NOMO-1 treated with dmso at 0.1 percent for 144 hours (cell line): ENCODE data around the gene EML3.
"Not testable (repeated sequence)": the region's sequence is repeated elsewhere in the genome, so short reads cannot be mapped to it uniquely, and the experiment has no call there.

ENCODE experiments used
- DNase-seq: peaks from one replicate; lab custom pipeline; 2025; ENCODE audit not compliant: unreplicated experiment; lab: John Stamatoyannopoulos, UW

The EML3 gene, protein sequence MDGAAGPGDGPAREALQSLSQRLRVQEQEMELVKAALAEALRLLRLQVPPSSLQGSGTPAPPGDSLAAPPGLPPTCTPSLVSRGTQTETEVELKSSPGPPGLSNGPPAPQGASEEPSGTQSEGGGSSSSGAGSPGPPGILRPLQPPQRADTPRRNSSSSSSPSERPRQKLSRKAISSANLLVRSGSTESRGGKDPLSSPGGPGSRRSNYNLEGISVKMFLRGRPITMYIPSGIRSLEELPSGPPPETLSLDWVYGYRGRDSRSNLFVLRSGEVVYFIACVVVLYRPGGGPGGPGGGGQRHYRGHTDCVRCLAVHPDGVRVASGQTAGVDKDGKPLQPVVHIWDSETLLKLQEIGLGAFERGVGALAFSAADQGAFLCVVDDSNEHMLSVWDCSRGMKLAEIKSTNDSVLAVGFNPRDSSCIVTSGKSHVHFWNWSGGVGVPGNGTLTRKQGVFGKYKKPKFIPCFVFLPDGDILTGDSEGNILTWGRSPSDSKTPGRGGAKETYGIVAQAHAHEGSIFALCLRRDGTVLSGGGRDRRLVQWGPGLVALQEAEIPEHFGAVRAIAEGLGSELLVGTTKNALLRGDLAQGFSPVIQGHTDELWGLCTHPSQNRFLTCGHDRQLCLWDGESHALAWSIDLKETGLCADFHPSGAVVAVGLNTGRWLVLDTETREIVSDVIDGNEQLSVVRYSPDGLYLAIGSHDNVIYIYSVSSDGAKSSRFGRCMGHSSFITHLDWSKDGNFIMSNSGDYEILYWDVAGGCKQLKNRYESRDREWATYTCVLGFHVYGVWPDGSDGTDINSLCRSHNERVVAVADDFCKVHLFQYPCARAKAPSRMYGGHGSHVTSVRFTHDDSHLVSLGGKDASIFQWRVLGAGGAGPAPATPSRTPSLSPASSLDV

GRCh38 chr11:62612366-62613290 is at the start of gene EML3, which contains the start of gene ROM1:
Gene EML3 (minus strand): TSS chr11:62612775. CDS start chr11:62612457, 318 bp downstream.
Gene ROM1 (plus strand): TSS chr11:62613257. CDS start chr11:62613282, 25 bp downstream.
- DNase-seq, result peak; percentile 49

DNA sequence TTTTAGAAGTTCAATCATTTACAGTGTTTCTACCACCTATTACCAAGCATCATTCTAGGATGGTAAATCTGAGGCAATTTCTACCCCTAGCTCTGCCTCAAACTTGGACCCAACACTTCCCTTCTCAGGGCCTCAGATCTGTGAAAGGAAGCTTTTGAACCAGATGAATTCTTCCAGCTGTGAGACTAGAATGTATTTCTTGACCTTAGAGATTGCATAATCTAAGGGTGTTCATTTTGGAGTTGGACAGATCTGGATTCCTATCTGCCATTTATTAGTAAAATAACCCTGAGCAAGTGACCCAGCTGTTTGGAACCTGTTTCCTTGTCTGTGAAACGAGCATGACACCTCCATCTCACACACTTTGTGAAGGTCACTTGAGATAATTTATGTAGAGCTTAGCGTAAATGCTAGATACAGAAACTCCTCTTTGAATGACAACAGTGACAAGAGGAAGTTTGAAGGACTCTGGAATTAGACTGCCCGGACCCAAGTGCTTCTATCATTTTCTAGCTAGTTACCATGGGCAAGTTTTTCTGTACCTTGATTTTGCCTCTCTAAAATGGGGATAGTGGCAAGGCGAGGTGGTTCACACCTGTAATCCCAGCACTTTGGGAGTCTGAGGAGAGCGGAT is 44.3 kb upstream of the EML3 start:
- DNase-seq, result peak; percentile 7

DNA sequence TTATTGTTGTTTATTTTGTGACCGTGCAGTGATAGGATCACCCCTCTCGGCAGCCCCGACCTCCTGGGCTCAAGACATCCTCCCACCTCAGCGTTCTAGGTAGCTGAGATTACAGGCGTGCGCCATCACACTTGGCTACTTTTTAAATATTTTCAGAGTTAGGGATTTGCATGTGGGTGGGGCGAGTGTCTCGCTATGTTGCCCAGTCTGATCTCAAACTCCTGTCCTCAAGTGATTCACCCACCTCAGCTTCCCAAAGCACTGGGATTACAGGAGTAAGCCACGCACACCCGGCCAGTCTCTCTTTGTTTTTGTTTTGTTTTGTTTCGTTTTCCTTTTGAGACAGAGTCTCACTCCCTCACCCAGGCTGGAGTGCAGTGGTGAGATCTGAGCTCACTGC is 41.7 kb upstream of the EML3 start:
- no peak for DNase-seq

GRCh38 chr11:62652161-62653006 is 39.8 kb upstream of the EML3 start:
- no peak for DNase-seq

GRCh38 chr11:62650283-62650682 is 37.7 kb upstream of the EML3 start:
- not testable (repeated sequence) for DNase-seq

- no peak for DNase-seq
Measured at GRCh38 chr11:62649486-62649885, 36.9 kb upstream of the EML3 start.

GRCh38 chr11:62648967-62649364 is 36.4 kb upstream of the EML3 start:
- DNase-seq, result no peak

DNA sequence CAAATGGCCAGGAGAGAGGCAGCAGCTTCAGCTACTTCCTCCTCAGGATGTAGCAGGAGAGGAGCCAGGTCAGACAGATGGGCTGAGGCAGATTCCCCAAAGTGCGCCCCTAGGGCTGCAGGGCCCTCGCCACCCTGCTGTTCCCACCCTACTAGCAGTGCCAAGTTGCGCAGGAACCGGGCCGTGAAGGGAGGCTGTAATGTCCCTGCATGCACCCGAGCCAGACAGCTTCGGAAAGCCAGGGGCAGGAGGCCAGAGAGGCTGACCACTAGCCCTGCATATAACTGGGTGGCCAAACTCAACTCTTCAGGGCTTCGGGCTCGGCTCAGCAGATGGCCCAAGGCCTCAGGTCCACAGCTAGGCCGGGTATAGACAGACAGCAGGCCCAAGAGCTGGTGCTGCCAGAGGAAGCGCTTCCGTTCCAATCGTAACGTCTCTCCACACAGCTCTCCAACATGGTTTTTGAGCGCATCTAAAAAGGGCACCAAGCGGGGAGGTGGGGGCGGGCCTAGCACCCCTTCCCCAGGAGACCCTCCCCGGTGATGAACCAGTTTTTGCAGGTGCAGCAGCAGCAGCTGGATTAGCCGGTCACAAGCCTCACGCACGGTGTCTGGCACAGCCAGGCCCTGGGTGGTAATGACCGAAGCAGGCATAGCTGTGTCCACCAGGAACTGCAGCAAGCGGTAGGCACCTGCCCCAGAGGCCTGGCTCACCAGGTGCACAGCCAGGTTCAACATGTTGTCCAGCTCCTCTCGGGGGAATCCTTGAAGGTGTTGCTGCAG is 35.8 kb upstream of the EML3 start:
- DNase-seq, result no peak

GRCh38 chr11:62647609-62648005 is 35.0 kb upstream of the EML3 start:
- DNase-seq, result no peak

DNA sequence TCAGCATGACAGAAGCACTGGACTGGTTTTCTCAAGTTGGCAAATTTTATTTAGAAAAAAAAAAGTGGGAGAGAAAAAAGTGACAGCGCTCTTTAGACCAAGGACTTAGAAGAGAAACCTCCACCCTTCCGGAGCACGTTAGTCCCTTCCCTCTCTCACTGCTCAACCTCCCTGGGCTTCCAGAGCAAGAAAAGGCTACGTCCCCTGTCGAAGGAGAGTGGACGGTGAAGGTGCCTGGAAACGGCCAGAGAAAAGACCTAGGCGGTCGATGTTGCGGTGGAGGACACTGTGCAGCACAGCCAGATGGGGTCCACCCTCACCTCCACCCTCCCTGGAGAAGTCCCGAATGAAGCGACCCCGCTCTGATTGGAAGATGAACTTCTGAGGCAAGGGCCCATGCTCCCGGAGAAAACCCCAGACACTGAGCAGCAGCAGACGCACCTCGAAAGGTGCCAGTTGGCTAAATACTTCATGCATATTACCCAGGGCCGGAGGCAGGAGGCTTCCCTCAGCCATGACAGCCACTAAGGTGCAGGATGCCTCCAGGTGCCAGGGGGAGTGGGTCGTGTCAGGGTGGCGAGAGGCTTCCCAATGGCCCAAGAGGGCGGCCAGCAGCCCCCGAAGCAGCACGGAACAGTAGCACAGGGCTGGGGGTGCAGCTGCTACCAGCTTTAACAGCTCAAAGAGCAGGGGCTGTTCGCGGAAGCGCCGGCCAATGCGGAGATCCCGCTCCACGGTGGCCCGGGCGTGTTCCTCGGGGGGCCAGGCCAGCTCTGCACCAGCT is 34.4 kb upstream of the EML3 start:
- no peak for DNase-seq

DNA sequence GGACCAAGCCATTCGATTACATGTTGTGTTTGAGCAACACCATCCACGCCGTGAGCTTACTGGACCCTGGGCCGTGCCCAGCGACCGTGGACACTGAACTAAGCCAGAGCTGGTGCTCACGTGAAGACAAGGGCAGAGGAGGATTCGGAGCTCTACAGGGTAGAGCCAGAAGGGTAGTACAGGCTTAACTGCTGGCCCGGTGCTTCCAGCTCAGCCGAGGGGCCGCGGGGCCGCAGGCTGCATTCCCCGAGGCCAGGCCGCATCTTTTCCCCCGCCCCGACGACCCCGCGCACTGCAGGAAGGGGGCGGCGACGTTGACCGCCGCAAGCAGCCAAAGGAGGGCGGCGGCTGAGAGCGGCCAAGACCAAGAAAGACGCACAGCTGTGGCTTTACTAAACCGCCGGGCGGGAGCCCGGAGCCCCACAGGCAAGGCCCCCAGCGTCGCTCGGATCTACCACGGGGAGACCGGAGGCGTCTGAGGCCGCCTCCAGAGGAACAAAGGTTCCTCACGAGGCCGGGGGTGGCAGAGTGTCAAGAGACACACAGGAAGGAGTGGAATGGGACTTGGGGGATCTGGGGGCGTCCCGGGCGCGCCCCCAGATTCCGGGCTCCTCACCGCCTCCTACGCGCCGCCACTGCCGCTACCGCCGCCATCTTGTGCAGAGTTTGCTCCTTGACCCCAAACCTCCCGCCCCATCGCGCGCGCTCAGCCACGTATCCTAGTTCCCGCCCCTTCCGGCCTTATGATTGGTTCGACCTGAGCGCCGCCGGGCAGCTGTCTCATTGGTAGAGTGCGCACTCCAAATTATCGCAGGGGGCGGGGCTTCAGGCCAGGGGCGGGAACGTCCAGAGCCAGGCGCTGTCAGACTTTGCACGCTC is 33.6 kb upstream of the EML3 start, which contains the start of gene GANAB:
Gene GANAB, minus strand, starts transcription at position 668 of the 879 bp plus-strand sequence. Its CDS starts 14 bp downstream, at position 654.
- DNase-seq, result peak; percentile 99

GRCh38 chr11:62645671-62645945 is 33.0 kb upstream of the EML3 start:
- DNase-seq, result no peak

DNA sequence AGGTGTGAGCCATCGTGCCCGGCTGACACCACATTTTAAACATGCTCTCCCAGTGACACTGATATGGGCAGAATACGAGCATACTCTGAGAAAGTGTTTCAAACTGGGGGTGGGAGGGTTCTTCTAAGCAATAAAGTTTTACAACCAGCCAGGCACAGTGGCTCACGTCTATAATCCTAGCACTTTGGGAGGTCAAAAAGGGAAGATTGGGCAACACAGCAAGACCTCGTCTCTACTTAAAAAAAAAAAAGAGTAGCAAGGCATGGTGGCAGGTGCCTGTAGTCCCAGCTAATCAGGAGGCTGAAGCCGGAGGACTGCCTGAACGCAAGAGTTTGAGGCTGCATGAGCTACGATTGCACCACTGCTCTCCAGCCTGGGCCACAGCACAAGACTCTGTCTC is 31.6 kb upstream of the EML3 start:
- DNase-seq, result no peak

GRCh38 chr11:62632492-62632891 is 19.9 kb upstream of the EML3 start:
- DNase-seq, result no peak

DNA sequence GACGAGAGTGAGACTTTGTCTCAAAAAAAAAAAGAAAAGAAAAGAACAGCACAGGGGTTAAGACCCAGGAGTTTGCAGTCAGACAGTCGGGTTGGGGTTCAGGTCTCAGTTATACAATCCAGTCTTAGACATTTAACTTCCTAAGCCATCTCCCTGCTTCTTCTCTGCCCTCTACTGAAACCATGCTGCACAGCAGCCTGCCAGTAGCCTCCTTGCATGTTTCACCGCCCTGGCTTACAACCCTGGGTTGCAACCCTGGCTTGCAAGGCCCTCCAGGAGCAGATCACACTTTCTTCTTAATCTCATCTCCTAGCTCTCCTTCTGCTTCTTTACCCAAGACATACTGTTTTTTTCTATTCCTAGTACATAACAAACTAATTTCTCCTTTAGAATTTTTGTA is 15.1 kb upstream of the EML3 start:
- no peak for DNase-seq

DNA sequence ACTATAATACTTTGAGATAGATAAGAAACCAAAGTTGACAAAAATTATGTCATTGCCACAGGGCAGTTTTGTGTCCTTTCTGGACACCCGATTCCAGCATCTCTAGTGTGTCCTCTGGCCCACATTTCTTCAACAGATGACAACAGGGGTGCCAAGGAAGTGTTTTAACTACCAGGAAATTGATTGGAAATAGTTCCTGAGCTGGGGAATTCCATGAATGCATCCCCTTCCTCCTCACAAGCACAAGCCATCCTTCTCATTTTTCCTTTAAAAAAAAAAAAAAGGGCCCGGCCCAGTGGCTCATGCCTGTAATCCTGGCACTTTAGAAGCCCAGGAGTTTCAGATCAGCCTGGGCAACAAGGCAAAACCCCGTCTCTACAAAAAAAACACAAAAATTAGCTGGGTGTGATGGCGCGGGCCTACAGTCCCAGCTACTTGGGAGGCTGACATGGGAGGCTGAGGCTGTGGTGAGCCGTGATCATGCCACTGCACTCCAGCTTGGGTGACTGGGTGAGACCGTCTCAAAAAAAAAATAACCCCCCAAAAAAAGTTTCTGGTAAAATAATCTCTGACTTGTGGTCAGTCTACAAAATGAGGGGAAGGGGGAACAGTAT is 10.0 kb upstream of the EML3 start:
- no peak for DNase-seq
